PC-9 (cell line): ENCODE results near the gene ABCB10. TPM values are rescaled to one million over a fixed set of nuclear protein-coding genes. Genes with fewer than 3 reads are reported as not detected.
"Not testable (repeated sequence)": the region's sequence is repeated elsewhere in the genome, so short reads cannot be mapped to it uniquely, and the experiment has no call there.

ENCODE experiments used
- BruUV-seq: library from RNA; stranded (reverse); fragments of 400-500 nt; replicated peaks from 2 replicates; lab custom pipeline; 2021; lab: Mats Ljungman, UMichigan
- CTCF ChIA-PET: fragments of 300-600 bp; sonication (Branson Sonifier 250); formaldehyde crosslinking; loops from one replicate; lab custom pipeline; 2022; ENCODE audit warnings: antibody characterized with exemption; lab: Charles Lee
- POLR2A ChIA-PET: fragments of 300-600 bp; sonication (Branson Sonifier 250); formaldehyde crosslinking; loops from one replicate; lab custom pipeline; 2022; ENCODE audit warnings: antibody characterized with exemption; ENCODE audit not compliant: unreplicated experiment; lab: Charles Lee
- DNase-seq, 2 experiments: peaks; one replicate each; pipeline versions ENCODE4 v3.0.0 to v3.0.0-alpha.2; 2015 to 2022; ENCODE audit warnings: mixed read lengths in 1 of 2
- H2AFZ ChIP-seq: fragments of 200-600 bp; sonication (generic); 2 replicates; pipeline ENCODE4 v1.8.1; 2017; ENCODE audit warnings: antibody characterized with exemption
- H3F3A ChIP-seq: fragments of 200-600 bp; sonication (generic); 2 replicates; pipeline ENCODE4 v1.8.1; 2017; ENCODE audit warnings: antibody characterized with exemption, mild to moderate bottlenecking, low read depth; ENCODE audit not compliant: insufficient read depth
- H3K27ac ChIP-seq: fragments of 200-600 bp; sonication (generic); 2 replicates; pipeline ENCODE4 v1.6.1; 2016; ENCODE audit warnings: mixed run types
- H3K27me3 ChIP-seq: fragments of 200-600 bp; sonication (generic); 2 replicates; pipeline ENCODE4 v1.6.1; 2016; ENCODE audit warnings: low read depth, mixed run types; ENCODE audit not compliant: insufficient read depth
- H3K36me3 ChIP-seq: fragments of 200-600 bp; sonication (generic); 2 replicates; pipeline ENCODE4 v1.6.1; 2016; ENCODE audit warnings: low read depth, mixed run types
- H3K4me1 ChIP-seq: fragments of 200-600 bp; sonication (generic); replicated peaks from 2 replicates; pipeline ENCODE4 v1.6.1; 2016; ENCODE audit warnings: mixed run types; ENCODE audit not compliant: insufficient read depth
- H3K4me2 ChIP-seq: fragments of 200-600 bp; sonication (generic); 2 replicates; pipeline ENCODE4 v1.6.1; 2017; ENCODE audit warnings: mixed run types
- H3K4me3 ChIP-seq: fragments of 200-600 bp; sonication (generic); 2 replicates; pipeline ENCODE4 v1.6.1; 2016; ENCODE audit warnings: mixed run types
- H3K79me2 ChIP-seq: fragments of 200-600 bp; sonication (generic); 2 replicates; pipeline ENCODE4 v1.6.1; 2017; ENCODE audit warnings: low read depth, mixed run types
- H3K9me2 ChIP-seq: fragments of 200-600 bp; sonication (generic); 2 replicates; pipeline ENCODE4 v1.8.1; 2017; ENCODE audit warnings: mild to moderate bottlenecking; ENCODE audit not compliant: insufficient read depth
- H3K9me3 ChIP-seq: fragments of 200-600 bp; sonication (generic); 2 replicates; pipeline ENCODE4 v1.8.1; 2016; ENCODE audit warnings: low read depth; ENCODE audit not compliant: insufficient read depth
- H4K20me1 ChIP-seq: fragments of 200-600 bp; sonication (generic); 2 replicates; pipeline ENCODE4 v1.8.1; 2017; ENCODE audit not compliant: insufficient read depth
- EZH2 ChIP-seq: fragments of 200-600 bp; sonication (generic); IDR thresholded peaks from 2 replicates; pipeline ENCODE4 v1.8.0; 2017; ENCODE audit warnings: antibody characterized with exemption, low read depth
- intact Hi-C: fragments of 100-400 bp; cut with micrococcal nuclease; formaldehyde crosslinking; loops from one replicate; pipeline ENCODE4 v1.10.0; 2022; ENCODE audit not compliant: unreplicated experiment
- total RNA-seq: library from RNA; stranded (reverse); gene quantifications from 2 replicates; pipeline ENCODE4 v1.2.3, GENCODE V29; 2021
- TF ChIP-seq, protein P1 (sequence below): fragments of 200-600 bp; sonication (generic); conservative IDR thresholded peaks from 2 replicates; pipeline ENCODE4 v1.6.1; 2017; ENCODE audit warnings: mixed run types, antibody characterized with exemption, mild to moderate bottlenecking, moderate library complexity

ABCB10 gene
- total RNA-seq, 1 experiment from 2014 or later = 12.1 TPM

DNA sequence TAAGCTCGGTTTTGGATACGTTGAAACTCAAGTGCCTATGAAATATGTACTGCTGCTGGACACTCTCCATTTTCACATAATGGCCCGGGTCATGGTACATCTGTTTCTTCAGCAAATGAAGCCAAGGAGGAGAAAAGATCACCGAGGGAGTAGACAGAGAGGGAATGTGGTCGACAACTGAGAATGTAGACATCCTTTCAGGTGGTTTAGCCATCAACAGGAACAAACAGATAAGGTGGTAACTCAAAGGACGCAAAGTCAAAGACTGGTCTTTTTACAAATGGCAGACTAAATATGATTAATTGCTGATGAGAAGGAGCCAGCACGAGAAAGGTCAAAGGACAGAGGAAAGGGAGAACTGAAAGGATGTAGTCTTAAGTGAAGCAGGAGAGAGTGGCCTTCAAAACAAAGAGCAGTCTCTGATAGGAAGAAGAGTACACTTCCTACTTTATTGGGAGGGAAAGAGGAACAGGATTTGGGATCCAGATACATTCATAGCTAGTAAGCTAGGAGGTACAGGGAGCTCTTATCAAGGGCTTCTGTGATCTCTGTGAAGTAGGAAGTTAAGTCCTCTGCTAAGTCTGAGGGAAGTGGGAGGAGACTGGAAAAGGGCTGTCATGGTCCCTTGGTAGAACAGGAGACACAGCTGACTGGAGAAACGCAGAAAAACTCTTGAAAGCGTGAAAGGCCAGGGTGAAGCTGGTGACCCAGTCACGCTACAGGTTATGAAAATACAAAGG lies 78.7 kb downstream of the ABCB10 start:
- CTCF ChIA-PET = no interaction called here
- Histone ChIP-seq H3K9me3 (no peaks in the 10 kb centered on the region), H3K4me2 (no peak overlapping the region), H4K20me1 (no peaks in the 10 kb centered on the region), H3K4me3 (no peak overlapping the region), H3K27ac (no peak overlapping the region), H3K4me1 (no peaks in the 10 kb centered on the region), H3K79me2 (no peaks in the 10 kb centered on the region), H3F3A (peaks cover 3% of the 10 kb centered on the region; the same call in 1 of the 2 replicates), H3K36me3 (peaks cover 21% of the 10 kb centered on the region), H3K9me2 (no peaks in the 10 kb centered on the region), H2AFZ (no peak overlapping the region), H3K27me3 (no peaks in the 10 kb centered on the region)
- DNase-seq = no peak
- BruUV-seq = no TSS peak
- POLR2A ChIA-PET = no interaction called here
- TF ChIP-seq, protein P1, sequence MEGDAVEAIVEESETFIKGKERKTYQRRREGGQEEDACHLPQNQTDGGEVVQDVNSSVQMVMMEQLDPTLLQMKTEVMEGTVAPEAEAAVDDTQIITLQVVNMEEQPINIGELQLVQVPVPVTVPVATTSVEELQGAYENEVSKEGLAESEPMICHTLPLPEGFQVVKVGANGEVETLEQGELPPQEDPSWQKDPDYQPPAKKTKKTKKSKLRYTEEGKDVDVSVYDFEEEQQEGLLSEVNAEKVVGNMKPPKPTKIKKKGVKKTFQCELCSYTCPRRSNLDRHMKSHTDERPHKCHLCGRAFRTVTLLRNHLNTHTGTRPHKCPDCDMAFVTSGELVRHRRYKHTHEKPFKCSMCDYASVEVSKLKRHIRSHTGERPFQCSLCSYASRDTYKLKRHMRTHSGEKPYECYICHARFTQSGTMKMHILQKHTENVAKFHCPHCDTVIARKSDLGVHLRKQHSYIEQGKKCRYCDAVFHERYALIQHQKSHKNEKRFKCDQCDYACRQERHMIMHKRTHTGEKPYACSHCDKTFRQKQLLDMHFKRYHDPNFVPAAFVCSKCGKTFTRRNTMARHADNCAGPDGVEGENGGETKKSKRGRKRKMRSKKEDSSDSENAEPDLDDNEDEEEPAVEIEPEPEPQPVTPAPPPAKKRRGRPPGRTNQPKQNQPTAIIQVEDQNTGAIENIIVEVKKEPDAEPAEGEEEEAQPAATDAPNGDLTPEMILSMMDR = no peak
- TF ChIP-seq EZH2 = no peak
- intact Hi-C loops = no loop called here

DNA sequence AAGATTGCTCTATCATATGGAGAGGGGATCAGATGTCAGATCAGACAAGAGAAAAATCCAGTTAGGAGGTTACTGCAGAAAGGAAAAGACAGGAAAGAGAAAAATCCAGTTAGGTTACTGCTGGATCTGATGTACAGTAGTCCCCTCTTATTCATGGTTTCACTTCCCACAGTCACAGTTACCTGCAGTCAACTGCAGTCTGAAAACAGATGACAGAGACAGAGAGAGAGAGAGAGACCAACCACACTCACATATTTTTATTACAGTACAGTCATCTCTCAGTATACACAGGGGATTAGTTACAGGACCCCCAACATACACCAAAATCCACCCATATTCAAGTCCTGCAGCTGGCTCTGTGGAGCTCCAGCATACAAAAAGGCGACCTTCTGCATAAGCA lies 79.7 kb downstream of the ABCB10 start:
- no peaks in the 10 kb centered on the region for H3K79me2 ChIP-seq
- DNase-seq = no peak
- no peak overlapping the region for H2AFZ ChIP-seq
- intact Hi-C loops = no loop called here
- H3K9me3 ChIP-seq = no peaks in the 10 kb centered on the region
- peaks cover 14% of the 10 kb centered on the region for H3K36me3 ChIP-seq
- H3K4me3 ChIP-seq = no peak overlapping the region
- H3K27me3 ChIP-seq = no peaks in the 10 kb centered on the region
- H3K9me2 ChIP-seq = no peaks in the 10 kb centered on the region
- H4K20me1 ChIP-seq = no peaks in the 10 kb centered on the region
- H3K27ac ChIP-seq = no peak overlapping the region
- H3K4me1 ChIP-seq = no peaks in the 10 kb centered on the region
- H3F3A ChIP-seq = peaks cover 3% of the 10 kb centered on the region; the same call in 1 of the 2 replicates
- H3K4me2 ChIP-seq = no peak overlapping the region
- TF ChIP-seq EZH2 = no peak
- TF ChIP-seq, protein P1 = no peak
- ChIA-PET CTCF (no interaction called here), POLR2A (no interaction called here)
- no TSS peak for BruUV-seq

DNA sequence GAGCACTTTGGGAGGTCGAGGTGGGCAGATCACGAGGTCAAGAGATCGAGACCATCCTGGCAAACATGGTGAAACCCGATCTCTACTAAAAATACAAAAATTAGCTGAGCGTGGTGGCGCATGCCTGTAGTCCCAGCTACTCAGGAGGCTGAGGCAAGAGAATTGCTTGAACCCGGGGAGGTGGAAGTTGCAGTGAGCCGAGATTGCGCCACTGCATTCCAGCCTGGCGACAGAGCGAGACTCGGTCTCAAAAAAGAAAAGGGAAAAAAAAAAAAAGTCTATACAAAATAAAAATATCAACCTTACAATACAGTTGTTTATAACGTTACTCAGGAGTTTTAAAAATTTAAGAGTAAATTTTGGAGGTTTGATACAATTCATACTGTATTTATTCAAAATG lies 82.6 kb downstream of the ABCB10 start:
- H3K4me2 ChIP-seq, H3K27me3 ChIP-seq, CTCF ChIA-PET, H3K9me2 ChIP-seq, DNase-seq, intact Hi-C loops, H4K20me1 ChIP-seq, H3K79me2 ChIP-seq, H2AFZ ChIP-seq, H3K36me3 ChIP-seq, BruUV-seq, H3F3A ChIP-seq, H3K4me1 ChIP-seq, H3K4me3 ChIP-seq, H3K27ac ChIP-seq, H3K9me3 ChIP-seq: not testable (repeated sequence)
- POLR2A ChIA-PET = interaction anchor here (0.6 to 0.7 kb wide), 2 partner anchors 219 to 687 kb away, joined by 3 to 4 read pairs; no protein-coding TSS in a partner anchor
